HepG2 (cell line): ENCODE data around the gene PHKB. TPM values are rescaled to one million over a fixed set of nuclear protein-coding genes. Genes with fewer than 3 reads are reported as not detected.

Experiments used
- ATAC-seq: fragments of 200-7000 bp; cut with Tn5 transposase; 3 replicates; pipeline ENCODE4 v1.9.1; 2020; ENCODE audit warnings: mild to moderate bottlenecking, moderate library complexity
- BruUV-seq: library from RNA; stranded (reverse); fragments of 400-500 nt; replicated peaks from 2 replicates; lab custom pipeline; 2021; lab: Mats Ljungman, UMichigan
- CTCF ChIA-PET: fragments of 300-600 bp; formaldehyde crosslinking; extraction: SDS; loops from one replicate; lab custom pipeline; 2021; ENCODE audit warnings: low total read pairs, inconsistent platforms, low intra/inter-chr PET ratio; lab: Yijun Ruan, JAX
- POLR2A ChIA-PET: fragments of 350-600 bp; sonication (Branson Sonifier 250); formaldehyde crosslinking; loops from one replicate; lab custom pipeline; 2020; ENCODE audit warnings: antibody characterized with exemption, inconsistent platforms; lab: Yijun Ruan, JAX
- DNase-seq: peaks from one replicate; pipeline ENCODE4 v3.0.0-alpha.2; 2015; ENCODE audit warnings: low spot score
- FAIRE-seq: peaks from 3 replicates; lab custom pipeline; 2011; peaks lifted over from hg19 to GRCh38; lab: Jason Lieb, UNC
- H2AFZ ChIP-seq: one replicate; pipeline ENCODE4 v1.6.1; 2011; ENCODE audit warnings: low read length, inconsistent platforms
- H3K27ac ChIP-seq: fragments of 300-600 bp; 3 replicates; pipeline ENCODE4 v1.8.0; 2011; ENCODE audit warnings: mixed run types, mild to moderate bottlenecking, mixed read lengths, low read length, inconsistent platforms; ENCODE audit not compliant: insufficient read depth; ENCODE audit errors: extremely low read length
- H3K27me3 ChIP-seq, 2 experiments: fragments of 200-600 bp in 1 of 2; 2 replicates in 1 of 2; 3 replicates in 1 of 2; pipeline versions ENCODE4 v1.6.0 to v1.8.0; 2011; ENCODE audit warnings: low read length in 2 of 2, mild to moderate bottlenecking in 2 of 2, moderate library complexity in 2 of 2, inconsistent platforms in 1 of 2; ENCODE audit not compliant: insufficient read depth in 2 of 2, control insufficient read depth in 1 of 2
- H3K36me3 ChIP-seq, 2 experiments: fragments of 200-600 bp in 1 of 2; replicated peaks in 1 of 2; 2 replicates in 1 of 2; 3 replicates in 1 of 2; pipeline versions ENCODE4 v1.5.1 to v1.8.0; 2011; ENCODE audit warnings: low read length in 2 of 2, inconsistent platforms in 1 of 2; ENCODE audit not compliant: insufficient read depth in 2 of 2, control insufficient read depth in 1 of 2
- H3K4me1 ChIP-seq: 2 replicates; pipeline ENCODE4 v1.5.1; 2012; ENCODE audit warnings: low read length, inconsistent platforms; ENCODE audit not compliant: insufficient read depth
- H3K4me2 ChIP-seq: 2 replicates; pipeline ENCODE4 v1.6.0; 2011; ENCODE audit warnings: low read depth, low read length, inconsistent platforms
- H3K4me3 ChIP-seq, 3 experiments: fragments of 200-600 bp in 1 of 3; sonication (generic), shearing (Covaris generic) in 1 of 3; replicated peaks in 1 of 3; 2 replicates each; pipeline ENCODE4 v1.5.1; 2011 to 2016; ENCODE audit warnings: low read length in 3 of 3, inconsistent platforms in 2 of 3, low read depth in 2 of 3, mild to moderate bottlenecking in 2 of 3, control low read depth in 1 of 3, mixed read lengths in 1 of 3; ENCODE audit not compliant: insufficient read depth in 1 of 3
- H3K79me2 ChIP-seq: one replicate; pipeline ENCODE4 v1.6.1; 2011; ENCODE audit warnings: low read length, inconsistent platforms; ENCODE audit not compliant: insufficient read depth
- H3K9ac ChIP-seq: 2 replicates; pipeline ENCODE4 v1.6.0; 2011; ENCODE audit warnings: mild to moderate bottlenecking, low read depth, low read length, inconsistent platforms; ENCODE audit not compliant: insufficient read depth
- H3K9me3 ChIP-seq: 2 replicates; pipeline ENCODE4 v1.5.1; 2012; ENCODE audit warnings: mild to moderate bottlenecking, low read length
- H4K20me1 ChIP-seq: 2 replicates; pipeline ENCODE4 v1.6.0; 2011; ENCODE audit warnings: inconsistent platforms, mild to moderate bottlenecking, low read length, moderate library complexity; ENCODE audit not compliant: insufficient read depth
- HOXD1 ChIP-seq: sonication (generic); formaldehyde crosslinking; IDR thresholded peaks from 2 replicates; pipeline ENCODE4 v1.5.0; 2020; ENCODE audit warnings: missing genetic modification reagents
- MAFF ChIP-seq: IDR thresholded peaks from 2 replicates; pipeline ENCODE4 v1.6.1; 2011; ENCODE audit warnings: low read depth, low read length, improper control_type of control experiment
- MAFK ChIP-seq, 2 experiments: IDR thresholded peaks in 1 of 2; conservative IDR thresholded peaks in 1 of 2; 2 replicates each; pipeline ENCODE4 v1.6.1; 2011; ENCODE audit warnings: improper control_type of control experiment in 2 of 2, low read length in 2 of 2
- NFIC ChIP-seq: IDR thresholded peaks from 2 replicates; pipeline ENCODE4 v1.6.1; 2012; ENCODE audit warnings: mild to moderate bottlenecking, low read length, inconsistent platforms
- REXO4 ChIP-seq: sonication (generic); formaldehyde crosslinking; IDR thresholded peaks from 2 replicates; pipeline ENCODE4 v1.8.0; 2022; ENCODE audit warnings: missing genetic modification reagents, mild to moderate bottlenecking, borderline replicate concordance
- RFXANK ChIP-seq: IDR thresholded peaks from 2 replicates; pipeline ENCODE4 v1.6.1; 2016
- RFXAP ChIP-seq: sonication (generic); formaldehyde crosslinking; IDR thresholded peaks from 2 replicates; pipeline ENCODE4 v1.4.0; 2020; ENCODE audit warnings: missing genetic modification reagents, borderline replicate concordance
- TMF1 ChIP-seq: sonication (generic); formaldehyde crosslinking; IDR thresholded peaks from 2 replicates; pipeline ENCODE4 v1.8.1; 2022; ENCODE audit warnings: low read depth, missing genetic modification reagents
- ZKSCAN1 ChIP-seq: fragments of 150-350 bp; IDR thresholded peaks from 2 replicates; pipeline ENCODE4 v1.6.1; 2014; ENCODE audit warnings: low read length
- ZNF382 ChIP-seq: sonication (generic); formaldehyde crosslinking; IDR thresholded peaks from 2 replicates; pipeline ENCODE4 v1.5.0; 2020; ENCODE audit warnings: missing genetic modification reagents, mild to moderate bottlenecking, borderline replicate concordance
- ZNF607 ChIP-seq: sonication (generic); formaldehyde crosslinking; IDR thresholded peaks from 2 replicates; pipeline ENCODE4 v1.5.1; 2020; ENCODE audit warnings: missing genetic modification reagents, mild to moderate bottlenecking, borderline replicate concordance
- ZZZ3 ChIP-seq: sonication (generic); formaldehyde crosslinking; IDR thresholded peaks from 2 replicates; pipeline ENCODE4 v1.4.0; 2020; ENCODE audit warnings: missing genetic modification reagents, mild to moderate bottlenecking, borderline replicate concordance
- WGBS: methylation state at CpG from one replicate; pipeline ENCODE4 v1.1.6; 2017; ENCODE audit warnings: low lambda C conversion rate; 5-methylcytosine and 5-hydroxymethylcytosine counted together
- in situ Hi-C: cut with HindIII; loops from 2 replicates; pipeline ENCODE4 v1.10.0; 2017; ENCODE audit warnings: low pct_unique_long_range_greater_than_20kb; ENCODE audit not compliant: extremely low pct_ligation_motif_present
- intact Hi-C: fragments of 100-400 bp; cut with micrococcal nuclease; formaldehyde crosslinking; loops from one replicate; pipeline ENCODE4 v1.10.0; 2022; ENCODE audit not compliant: unreplicated experiment
- polyA plus RNA-seq, 8 experiments: library from polyadenylated mRNA; depleted of rRNA in 3 of 8; stranded (reverse) in 7 of 8; unstranded in 1 of 8; fragments of >200 nt; fragmentation: Illumina TruSeq in 4 of 8; extraction: Trizol in 4 of 8; gene quantifications; 2 replicates each; pipeline versions ENCODE4 v1.2.1 to v1.2.3, GENCODE V29; 2011 to 2016; ENCODE audit warnings: low read depth in 4 of 8, missing spikeins in 1 of 8, mixed read lengths in 1 of 8; ENCODE audit not compliant: insufficient read depth in 1 of 8
- total RNA-seq, 5 experiments: library from RNA; depleted of rRNA; stranded (reverse); fragments of >200 nt; fragmentation: Illumina TruSeq; extraction: Trizol; gene quantifications; 2 replicates each; pipeline ENCODE4 v1.2.3, GENCODE V29; 2016; ENCODE audit warnings: low read depth in 1 of 5
- TF ChIP-seq, protein P1 (sequence below): sonication (generic); formaldehyde crosslinking; IDR thresholded peaks from 2 replicates; pipeline ENCODE4 v1.5.0; 2020; ENCODE audit warnings: missing genetic modification reagents, mild to moderate bottlenecking, borderline replicate concordance
- TF ChIP-seq, protein P2 (sequence below): sonication (generic); formaldehyde crosslinking; IDR thresholded peaks from 2 replicates; pipeline ENCODE4 v1.8.0; 2022; ENCODE audit warnings: missing genetic modification reagents, mild to moderate bottlenecking, inconsistent platforms, borderline replicate concordance
- TF ChIP-seq, protein P3 (sequence below): sonication (generic); formaldehyde crosslinking; IDR thresholded peaks from 2 replicates; pipeline ENCODE4 v1.5.1; 2020; ENCODE audit warnings: missing genetic modification reagents, mild to moderate bottlenecking, borderline replicate concordance

PHKB gene
- total and polyA plus RNA-seq, 2 of the 13 experiments (the other 11 are each of a cell fraction or from before 2014, with no cell fraction given) = 66.0 to 80.8 TPM

DNA sequence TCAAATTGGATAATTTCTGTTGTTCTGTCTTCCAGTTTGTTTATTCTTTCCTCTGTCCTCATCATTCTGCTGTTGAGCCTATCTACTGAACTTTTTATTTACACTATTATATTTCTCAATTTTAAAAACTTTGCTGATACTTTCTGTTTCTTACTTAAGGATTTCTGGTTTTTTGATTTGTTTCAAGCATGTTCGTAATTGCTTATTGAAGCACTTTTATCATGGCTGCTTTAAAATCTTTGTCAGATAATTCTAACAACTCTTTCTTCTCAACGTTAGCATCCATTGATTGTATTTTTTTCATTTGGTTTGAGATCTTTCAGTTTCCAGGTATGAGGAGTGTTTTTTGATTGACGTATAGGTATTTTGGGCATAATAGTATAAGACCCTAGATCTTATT, 116.9 kb downstream of the PHKB start:
- H2AFZ ChIP-seq = no peak overlapping the region
- ATAC-seq (no peak), FAIRE-seq (no peak), DNase-seq (no peak)
- H3K4me3 ChIP-seq = no peak overlapping the region
- H3K4me1 ChIP-seq = no peaks in the 10 kb centered on the region
- BruUV-seq = no TSS peak
- intact Hi-C loops = no loop called here
- no peaks in the 10 kb centered on the region for H3K79me2 ChIP-seq
- no peak overlapping the region for H3K27ac ChIP-seq
- H4K20me1 ChIP-seq = no peaks in the 10 kb centered on the region
- H3K9ac ChIP-seq = no peak overlapping the region
- WGBS = 97% methylated on average over 3 of the region's 3 CpGs
- peak; percentile 32; the same call in 1 of the 2 replicates for TF ChIP-seq MAFF
- no peak for TF ChIP-seq TMF1 (CRISPR knock-in tag)
- TF ChIP-seq REXO4 (CRISPR knock-in tag) = no peak
- TF ChIP-seq ZNF607 (CRISPR knock-in tag) = no peak
- TF ChIP-seq MAFK (conservative IDR thresholded peaks at IDR 0.05 in 1 of 2, IDR thresholded peaks at IDR 0.05 in 1 of 2; ENCODE audit: low read length in 2 of 2) = peak; percentile 64 to 71
- no peak overlapping the region for H3K4me2 ChIP-seq
- POLR2A ChIA-PET = no interaction called here
- in situ Hi-C loops = no loop called here
- H3K36me3 ChIP-seq = no peaks in the 10 kb centered on the region; a peak in 1 of 5 replicates
- H3K9me3 ChIP-seq = no peaks in the 10 kb centered on the region
- CTCF ChIA-PET = no interaction called here
- no peaks in the 10 kb centered on the region for H3K27me3 ChIP-seq

DNA sequence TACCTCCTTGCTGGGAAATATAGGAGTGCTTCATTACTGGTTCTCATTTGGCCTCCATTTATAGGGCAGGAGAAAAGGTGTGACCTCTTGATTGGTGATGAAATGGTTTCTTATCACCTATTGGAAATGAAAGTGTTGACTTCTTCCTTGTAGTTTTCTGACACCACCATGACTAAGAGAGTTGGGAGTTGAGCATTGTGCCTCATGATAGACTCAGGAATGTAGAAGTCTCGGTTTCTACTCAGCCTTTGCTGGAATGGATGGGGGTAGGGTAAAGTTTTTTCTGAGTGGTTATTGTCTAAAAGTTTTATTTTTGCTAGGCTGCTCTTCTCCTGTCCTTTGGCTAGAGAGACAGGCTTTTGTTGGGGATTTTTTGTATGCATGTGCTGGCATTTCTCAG, 117.4 kb downstream of the PHKB start:
- FAIRE-seq = no peak
- no peaks in the 10 kb centered on the region for H3K36me3 ChIP-seq
- DNase-seq = no peak
- POLR2A ChIA-PET = no interaction called here
- H3K4me3 ChIP-seq = no peak overlapping the region
- no peak overlapping the region for H3K27ac ChIP-seq
- no TSS peak for BruUV-seq
- no peaks in the 10 kb centered on the region for H3K27me3 ChIP-seq
- H2AFZ ChIP-seq = no peak overlapping the region
- CTCF ChIA-PET = no interaction called here
- no peak overlapping the region for H3K9ac ChIP-seq
- H3K4me2 ChIP-seq = no peak overlapping the region
- in situ Hi-C loops (no loop called here), intact Hi-C loops (no loop called here)
- H3K4me1 ChIP-seq = no peaks in the 10 kb centered on the region
- ATAC-seq = no peak
- 94% methylated on average over 1 of the region's 1 CpG for WGBS
- H3K79me2 ChIP-seq = no peaks in the 10 kb centered on the region
- no peaks in the 10 kb centered on the region for H4K20me1 ChIP-seq
- H3K9me3 ChIP-seq = no peaks in the 10 kb centered on the region
- TF ChIP-seq HOXD1 (CRISPR knock-in tag) (no peak), NFIC (no peak), RFXAP (CRISPR knock-in tag) (no peak), ZZZ3 (CRISPR knock-in tag) (no peak), RFXANK (CRISPR knock-in tag) (no peak), ZNF382 (no peak), ZKSCAN1 (no peak)
- TF ChIP-seq, protein P1, sequence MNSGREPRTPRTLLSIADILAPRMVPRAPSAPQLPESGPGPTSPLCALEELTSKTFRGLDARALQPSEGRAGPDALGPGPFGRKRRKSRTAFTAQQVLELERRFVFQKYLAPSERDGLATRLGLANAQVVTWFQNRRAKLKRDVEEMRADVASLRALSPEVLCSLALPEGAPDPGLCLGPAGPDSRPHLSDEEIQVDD = no peak
- TF ChIP-seq, protein P2, sequence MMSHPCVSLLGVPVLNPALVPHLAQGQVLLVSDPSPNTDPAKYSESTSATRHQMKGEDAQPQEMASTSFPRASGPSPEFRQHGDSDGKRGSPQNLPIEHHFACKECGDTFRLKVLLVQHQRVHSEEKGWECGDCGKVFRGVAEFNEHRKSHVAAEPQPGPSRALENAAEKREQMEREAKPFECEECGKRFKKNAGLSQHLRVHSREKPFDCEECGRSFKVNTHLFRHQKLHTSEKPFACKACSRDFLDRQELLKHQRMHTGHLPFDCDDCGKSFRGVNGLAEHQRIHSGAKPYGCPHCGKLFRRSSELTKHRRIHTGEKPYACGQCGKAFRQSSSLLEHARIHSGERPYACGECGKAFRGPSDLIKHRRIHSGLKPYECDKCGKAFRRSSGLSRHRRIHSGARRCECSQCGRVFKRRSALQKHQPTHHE (CRISPR knock-in tag) = no peak
- TF ChIP-seq, protein P3, sequence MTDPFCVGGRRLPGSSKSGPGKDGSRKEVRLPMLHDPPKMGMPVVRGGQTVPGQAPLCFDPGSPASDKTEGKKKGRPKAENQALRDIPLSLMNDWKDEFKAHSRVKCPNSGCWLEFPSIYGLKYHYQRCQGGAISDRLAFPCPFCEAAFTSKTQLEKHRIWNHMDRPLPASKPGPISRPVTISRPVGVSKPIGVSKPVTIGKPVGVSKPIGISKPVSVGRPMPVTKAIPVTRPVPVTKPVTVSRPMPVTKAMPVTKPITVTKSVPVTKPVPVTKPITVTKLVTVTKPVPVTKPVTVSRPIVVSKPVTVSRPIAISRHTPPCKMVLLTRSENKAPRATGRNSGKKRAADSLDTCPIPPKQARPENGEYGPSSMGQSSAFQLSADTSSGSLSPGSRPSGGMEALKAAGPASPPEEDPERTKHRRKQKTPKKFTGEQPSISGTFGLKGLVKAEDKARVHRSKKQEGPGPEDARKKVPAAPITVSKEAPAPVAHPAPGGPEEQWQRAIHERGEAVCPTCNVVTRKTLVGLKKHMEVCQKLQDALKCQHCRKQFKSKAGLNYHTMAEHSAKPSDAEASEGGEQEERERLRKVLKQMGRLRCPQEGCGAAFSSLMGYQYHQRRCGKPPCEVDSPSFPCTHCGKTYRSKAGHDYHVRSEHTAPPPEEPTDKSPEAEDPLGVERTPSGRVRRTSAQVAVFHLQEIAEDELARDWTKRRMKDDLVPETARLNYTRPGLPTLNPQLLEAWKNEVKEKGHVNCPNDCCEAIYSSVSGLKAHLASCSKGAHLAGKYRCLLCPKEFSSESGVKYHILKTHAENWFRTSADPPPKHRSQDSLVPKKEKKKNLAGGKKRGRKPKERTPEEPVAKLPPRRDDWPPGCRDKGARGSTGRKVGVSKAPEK (CRISPR knock-in tag) = no peak
